K562 (cell line): ENCODE data around the gene TRIM34. TPM values are rescaled to one million over a fixed set of nuclear protein-coding genes. Genes with fewer than 3 reads are reported as not detected.
A peak's percentile ranks its signal among the peaks of the same experiment; 100 is the strongest.

Experiments used
- BACH1 ChIP-seq: fragments of 200-800 bp; sonication (Bioruptor generic); IDR thresholded peaks from 2 replicates; pipeline ENCODE4 v1.6.1; 2016; ENCODE audit warnings: missing genetic modification characterization, missing compliant biosample characterization
- C11orf30 ChIP-seq: fragments of 450-650 bp; IDR thresholded peaks from 2 replicates; pipeline ENCODE4 v1.6.1; 2016; ENCODE audit warnings: low read depth, mild to moderate bottlenecking
- GTF2A2 ChIP-seq: IDR thresholded peaks from 2 replicates; pipeline ENCODE4 v1.6.1; 2016; ENCODE audit warnings: mild to moderate bottlenecking, missing genetic modification characterization, missing compliant biosample characterization
- MCM5 ChIP-seq: fragments of 450-650 bp; IDR thresholded peaks from 2 replicates; pipeline ENCODE4 v1.6.1; 2016; ENCODE audit warnings: low read depth
- MYBL2 ChIP-seq, 2 experiments: fragments of 450-650 bp in 1 of 2; sonication (generic) in 1 of 2; formaldehyde crosslinking in 1 of 2; IDR thresholded peaks; 2 replicates each; pipeline versions ENCODE4 v1.6.1 to v1.8.1; 2017 to 2022; ENCODE audit warnings: borderline replicate concordance in 1 of 2, inconsistent platforms in 1 of 2, low read depth in 1 of 2, mild to moderate bottlenecking in 1 of 2, missing genetic modification reagents in 1 of 2, moderate library complexity in 1 of 2
- NR2F6 ChIP-seq: fragments of 450-650 bp; formaldehyde crosslinking; IDR thresholded peaks from 2 replicates; pipeline ENCODE4 v1.4.0; 2020; ENCODE audit warnings: mild to moderate bottlenecking
- PHB ChIP-seq: fragments of 250-450 bp; sonication (Bioruptor Pico); IDR thresholded peaks from 2 replicates; pipeline ENCODE4 v1.5.0; 2021
- POLR2A ChIP-seq: fragments of 450-650 bp; conservative IDR thresholded peaks from 2 replicates; pipeline ENCODE4 v1.6.1; 2016
- POLR2AphosphoS5 ChIP-seq: IDR thresholded peaks from 2 replicates; pipeline ENCODE4 v1.6.1; 2011; ENCODE audit warnings: mild to moderate bottlenecking, low read depth, low read length, moderate library complexity; ENCODE audit not compliant: control insufficient read depth, insufficient read depth
- RCOR1 ChIP-seq, 2 experiments: IDR thresholded peaks; 2 replicates each; pipeline ENCODE4 v1.6.1; 2012; ENCODE audit warnings: low read depth in 2 of 2, low read length in 2 of 2, borderline replicate concordance in 1 of 2, improper control_type of control experiment in 1 of 2
- RUNX1 ChIP-seq: sonication (generic); IDR thresholded peaks from 2 replicates; pipeline ENCODE4 v1.6.1; 2016; ENCODE audit warnings: antibody characterized with exemption, low read depth
- SPI1 ChIP-seq: IDR thresholded peaks from 2 replicates; pipeline ENCODE4 v1.6.1; 2011; ENCODE audit warnings: low read depth, low read length, control low read depth, borderline replicate concordance
- SREBF1 ChIP-seq: fragments of 150-350 bp; IDR thresholded peaks from 2 replicates; pipeline ENCODE4 v1.6.1; 2014; ENCODE audit warnings: antibody characterized with exemption, low read depth, low read length, borderline replicate concordance
- SRSF3 ChIP-seq: fragments of 200-400 bp; formaldehyde crosslinking; IDR thresholded peaks from 2 replicates; pipeline ENCODE4 v1.6.1; 2016; ENCODE audit warnings: mild to moderate bottlenecking, low read length, moderate library complexity; ENCODE audit not compliant: insufficient read depth
- TAF15 ChIP-seq: fragments of 200-400 bp; formaldehyde crosslinking; IDR thresholded peaks from 2 replicates; pipeline ENCODE4 v1.6.1; 2017; ENCODE audit warnings: mild to moderate bottlenecking, low read depth, low read length, moderate library complexity
- TAL1 ChIP-seq: fragments of 450-650 bp; IDR thresholded peaks from 2 replicates; pipeline ENCODE4 v1.6.1; 2016; ENCODE audit warnings: mild to moderate bottlenecking
- ZNF133 ChIP-seq: fragments of 250-450 bp; sonication (Bioruptor Pico); IDR thresholded peaks from 2 replicates; pipeline ENCODE4 v1.4.0; 2020; ENCODE audit warnings: mild to moderate bottlenecking
- polyA plus RNA-seq, 8 experiments: library from polyadenylated mRNA; depleted of rRNA in 4 of 8; stranded (reverse) in 5 of 8; unstranded in 3 of 8; fragments of >200 nt; fragmentation: Nextera tagmentation in 2 of 8; fragmentation: Illumina TruSeq in 1 of 8; extraction: Ambion mirVana in 2 of 8; extraction: Trizol in 1 of 8; gene quantifications; 2 replicates each; pipeline versions ENCODE4 v1.2.1 to v1.2.3, GENCODE V29; 2011 to 2014; ENCODE audit warnings: inconsistent platforms in 1 of 8, missing spikeins in 1 of 8
- total RNA-seq, 7 experiments: library from RNA; depleted of rRNA in 6 of 7; stranded (reverse); fragments of >200 nt in 6 of 7; fragmentation: Illumina TruSeq in 2 of 7; extraction: Trizol in 2 of 7; gene quantifications; 2 replicates each; pipeline versions ENCODE4 v1.2.1 to v1.2.3, GENCODE V29; 2011 to 2021; ENCODE audit warnings: low replicate concordance in 1 of 7
- TF ChIP-seq, protein P1 (sequence below): sonication (generic); formaldehyde crosslinking; IDR thresholded peaks from 2 replicates; pipeline ENCODE4 v1.8.0; 2022; ENCODE audit warnings: mild to moderate bottlenecking, missing genetic modification reagents, borderline replicate concordance
- TF ChIP-seq, protein P2 (sequence below), 3 experiments: IDR thresholded peaks in 2 of 3; conservative IDR thresholded peaks in 1 of 3; 2 replicates each; pipeline ENCODE4 v1.5.1; 2011 to 2012; ENCODE audit warnings: low read length in 3 of 3, mild to moderate bottlenecking in 3 of 3, control low read depth in 2 of 3, improper control_type of control experiment in 1 of 3, inconsistent platforms in 1 of 3, low read depth in 1 of 3, mixed read lengths in 1 of 3, moderate library complexity in 1 of 3; ENCODE audit not compliant: insufficient read depth in 2 of 3
- TF ChIP-seq, protein P3 (sequence below): fragments of 450-650 bp; formaldehyde crosslinking; IDR thresholded peaks from 2 replicates; pipeline ENCODE4 v1.4.0; 2022; ENCODE audit warnings: missing genetic modification characterization
- TF ChIP-seq, protein P4 (sequence below): fragments of 450-650 bp; conservative IDR thresholded peaks from 2 replicates; pipeline ENCODE4 v1.6.1; 2016; ENCODE audit warnings: missing genetic modification characterization, low read depth, mild to moderate bottlenecking, control low read depth, missing compliant biosample characterization

Gene TRIM34
- total and polyA plus RNA-seq, 9 of the 15 experiments (the other 6 are each of a cell fraction or from before 2014, with no cell fraction given) = 0.31 to 2.9 (median 1.3) TPM

DNA sequence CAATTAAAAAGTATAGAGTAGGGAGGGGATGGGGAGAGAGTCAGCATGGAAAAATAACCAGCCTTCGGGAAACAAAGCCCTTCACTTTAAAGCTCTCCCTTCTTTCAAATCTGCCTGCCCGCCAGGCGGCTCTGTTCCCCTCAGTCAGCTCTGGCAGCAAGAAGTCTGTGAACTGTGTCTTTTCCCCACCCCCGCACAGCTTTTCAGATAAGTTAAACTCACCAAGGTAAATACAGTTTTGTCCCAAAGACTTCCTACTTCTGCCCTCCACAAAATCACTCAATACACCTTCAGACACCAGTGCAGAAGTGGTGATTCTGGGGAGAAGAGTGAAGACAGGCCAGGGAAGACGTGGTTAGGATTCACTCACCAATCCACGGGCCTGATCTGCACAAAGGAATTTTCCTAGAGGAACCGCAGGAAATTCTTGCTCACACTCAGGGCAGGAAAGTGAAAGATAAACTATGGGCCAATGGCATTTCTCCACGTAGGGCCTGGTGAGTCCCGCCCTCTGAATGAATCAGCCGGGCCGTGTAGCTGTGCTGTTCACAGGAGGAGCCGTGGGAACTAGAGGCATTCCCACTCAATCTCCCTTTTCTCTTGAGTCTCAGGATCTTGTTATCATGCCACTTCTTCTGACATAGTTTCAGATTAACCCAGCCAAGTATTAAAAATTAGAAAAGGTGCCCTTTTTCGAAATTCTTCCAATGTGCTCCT is 60.0 kb downstream of the TRIM34 start, which contains the start of gene TRIM5 (continued):
- TF ChIP-seq, protein P1, sequence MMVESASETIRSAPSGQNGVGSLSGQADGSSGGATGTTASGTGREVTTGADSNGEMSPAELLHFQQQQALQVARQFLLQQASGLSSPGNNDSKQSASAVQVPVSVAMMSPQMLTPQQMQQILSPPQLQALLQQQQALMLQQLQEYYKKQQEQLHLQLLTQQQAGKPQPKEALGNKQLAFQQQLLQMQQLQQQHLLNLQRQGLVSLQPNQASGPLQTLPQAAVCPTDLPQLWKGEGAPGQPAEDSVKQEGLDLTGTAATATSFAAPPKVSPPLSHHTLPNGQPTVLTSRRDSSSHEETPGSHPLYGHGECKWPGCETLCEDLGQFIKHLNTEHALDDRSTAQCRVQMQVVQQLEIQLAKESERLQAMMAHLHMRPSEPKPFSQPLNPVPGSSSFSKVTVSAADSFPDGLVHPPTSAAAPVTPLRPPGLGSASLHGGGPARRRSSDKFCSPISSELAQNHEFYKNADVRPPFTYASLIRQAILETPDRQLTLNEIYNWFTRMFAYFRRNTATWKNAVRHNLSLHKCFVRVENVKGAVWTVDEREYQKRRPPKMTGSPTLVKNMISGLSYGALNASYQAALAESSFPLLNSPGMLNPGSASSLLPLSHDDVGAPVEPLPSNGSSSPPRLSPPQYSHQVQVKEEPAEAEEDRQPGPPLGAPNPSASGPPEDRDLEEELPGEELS (CRISPR knock-in tag) = no peak
- TF ChIP-seq C11orf30 = 0 out of 2 replicates have a peak, but pooled peaks have one; percentile 3
- TF ChIP-seq, protein P2, sequence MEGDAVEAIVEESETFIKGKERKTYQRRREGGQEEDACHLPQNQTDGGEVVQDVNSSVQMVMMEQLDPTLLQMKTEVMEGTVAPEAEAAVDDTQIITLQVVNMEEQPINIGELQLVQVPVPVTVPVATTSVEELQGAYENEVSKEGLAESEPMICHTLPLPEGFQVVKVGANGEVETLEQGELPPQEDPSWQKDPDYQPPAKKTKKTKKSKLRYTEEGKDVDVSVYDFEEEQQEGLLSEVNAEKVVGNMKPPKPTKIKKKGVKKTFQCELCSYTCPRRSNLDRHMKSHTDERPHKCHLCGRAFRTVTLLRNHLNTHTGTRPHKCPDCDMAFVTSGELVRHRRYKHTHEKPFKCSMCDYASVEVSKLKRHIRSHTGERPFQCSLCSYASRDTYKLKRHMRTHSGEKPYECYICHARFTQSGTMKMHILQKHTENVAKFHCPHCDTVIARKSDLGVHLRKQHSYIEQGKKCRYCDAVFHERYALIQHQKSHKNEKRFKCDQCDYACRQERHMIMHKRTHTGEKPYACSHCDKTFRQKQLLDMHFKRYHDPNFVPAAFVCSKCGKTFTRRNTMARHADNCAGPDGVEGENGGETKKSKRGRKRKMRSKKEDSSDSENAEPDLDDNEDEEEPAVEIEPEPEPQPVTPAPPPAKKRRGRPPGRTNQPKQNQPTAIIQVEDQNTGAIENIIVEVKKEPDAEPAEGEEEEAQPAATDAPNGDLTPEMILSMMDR (IDR thresholded peaks at IDR 0.05 in 2 of 3, conservative IDR thresholded peaks at IDR 0.05 in 1 of 3; ENCODE audit: insufficient read depth in 2 of 3, low read depth in 1 of 3, low read length in 3 of 3) = peak; percentile 77 to 84 (median 82)
- peak in 1 of 2 experiments; percentile 42; a peak in 1 of 4 replicates for TF ChIP-seq RCOR1 (IDR thresholded peaks at IDR 0.05; ENCODE audit: borderline replicate concordance in 1 of 2, low read depth in 2 of 2, low read length in 2 of 2)
- TF ChIP-seq TAL1 = no peak
- TF ChIP-seq SREBF1 = no peak
- TF ChIP-seq POLR2A = peak; percentile 75
- TF ChIP-seq SPI1 = peak; percentile 43; the same call in 1 of the 2 replicates
- TF ChIP-seq RUNX1 = no peak
- TF ChIP-seq MCM5 = no peak
- TF ChIP-seq TAF15 = no peak
- no peak for TF ChIP-seq NR2F6
- TF ChIP-seq SRSF3 = no peak
- no peak for TF ChIP-seq ZNF133 (CRISPR knock-in tag)
- TF ChIP-seq GTF2A2 (tag) = no peak
- TF ChIP-seq PHB = no peak
- no peak; the same call in 1 of the 2 replicates for TF ChIP-seq POLR2AphosphoS5
- no peak; the same call in 1 of the 2 replicates for TF ChIP-seq MYBL2 (IDR thresholded peaks at IDR 0.05; ENCODE audit: low read depth)
- no peak for TF ChIP-seq MYBL2 (CRISPR knock-in tag; IDR thresholded peaks at IDR 0.05; ENCODE audit: borderline replicate concordance)
- TF ChIP-seq, protein P3, sequence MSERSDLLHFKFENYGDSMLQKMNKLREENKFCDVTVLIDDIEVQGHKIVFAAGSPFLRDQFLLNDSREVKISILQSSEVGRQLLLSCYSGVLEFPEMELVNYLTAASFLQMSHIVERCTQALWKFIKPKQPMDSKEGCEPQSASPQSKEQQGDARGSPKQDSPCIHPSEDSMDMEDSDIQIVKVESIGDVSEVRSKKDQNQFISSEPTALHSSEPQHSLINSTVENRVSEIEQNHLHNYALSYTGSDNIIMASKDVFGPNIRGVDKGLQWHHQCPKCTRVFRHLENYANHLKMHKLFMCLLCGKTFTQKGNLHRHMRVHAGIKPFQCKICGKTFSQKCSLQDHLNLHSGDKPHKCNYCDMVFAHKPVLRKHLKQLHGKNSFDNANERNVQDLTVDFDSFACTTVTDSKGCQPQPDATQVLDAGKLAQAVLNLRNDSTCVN (CRISPR knock-in tag) = 0 out of 2 replicates have a peak, but pooled peaks have one; percentile 33
- TF ChIP-seq, protein P4, sequence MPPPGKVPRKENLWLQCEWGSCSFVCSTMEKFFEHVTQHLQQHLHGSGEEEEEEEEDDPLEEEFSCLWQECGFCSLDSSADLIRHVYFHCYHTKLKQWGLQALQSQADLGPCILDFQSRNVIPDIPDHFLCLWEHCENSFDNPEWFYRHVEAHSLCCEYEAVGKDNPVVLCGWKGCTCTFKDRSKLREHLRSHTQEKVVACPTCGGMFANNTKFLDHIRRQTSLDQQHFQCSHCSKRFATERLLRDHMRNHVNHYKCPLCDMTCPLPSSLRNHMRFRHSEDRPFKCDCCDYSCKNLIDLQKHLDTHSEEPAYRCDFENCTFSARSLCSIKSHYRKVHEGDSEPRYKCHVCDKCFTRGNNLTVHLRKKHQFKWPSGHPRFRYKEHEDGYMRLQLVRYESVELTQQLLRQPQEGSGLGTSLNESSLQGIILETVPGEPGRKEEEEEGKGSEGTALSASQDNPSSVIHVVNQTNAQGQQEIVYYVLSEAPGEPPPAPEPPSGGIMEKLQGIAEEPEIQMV = no peak
- peak; percentile 41; the same call in 1 of the 2 replicates for TF ChIP-seq BACH1 (tag)
